Epithelial cell of proximal tubule (primary cell): ENCODE measurements around the gene ACAP3. TPM values are rescaled to one million over a fixed set of nuclear protein-coding genes. Genes with fewer than 3 reads are reported as not detected.

Source experiments
- DNase-seq: peaks from one replicate; pipeline ENCODE4 v3.0.0-alpha.2; 2011; ENCODE audit warnings: low read depth
- H3K4me3 ChIP-seq: 2 replicates; pipeline ENCODE4 v1.5.1; 2011; ENCODE audit warnings: low read depth, mild to moderate bottlenecking, low read length
- total RNA-seq: library from RNA; depleted of rRNA; stranded (reverse); fragments of >200 nt; gene quantifications from 2 replicates; pipeline ENCODE4 v1.2.3, GENCODE V29; 2015
- TF ChIP-seq, protein P1 (sequence below): conservative IDR thresholded peaks from 2 replicates; pipeline ENCODE4 v1.5.1; 2012; ENCODE audit warnings: low read depth, mild to moderate bottlenecking, low read length

Gene ACAP3
- total RNA-seq, 1 donor from 2014 or later = 29.1 TPM

DNA sequence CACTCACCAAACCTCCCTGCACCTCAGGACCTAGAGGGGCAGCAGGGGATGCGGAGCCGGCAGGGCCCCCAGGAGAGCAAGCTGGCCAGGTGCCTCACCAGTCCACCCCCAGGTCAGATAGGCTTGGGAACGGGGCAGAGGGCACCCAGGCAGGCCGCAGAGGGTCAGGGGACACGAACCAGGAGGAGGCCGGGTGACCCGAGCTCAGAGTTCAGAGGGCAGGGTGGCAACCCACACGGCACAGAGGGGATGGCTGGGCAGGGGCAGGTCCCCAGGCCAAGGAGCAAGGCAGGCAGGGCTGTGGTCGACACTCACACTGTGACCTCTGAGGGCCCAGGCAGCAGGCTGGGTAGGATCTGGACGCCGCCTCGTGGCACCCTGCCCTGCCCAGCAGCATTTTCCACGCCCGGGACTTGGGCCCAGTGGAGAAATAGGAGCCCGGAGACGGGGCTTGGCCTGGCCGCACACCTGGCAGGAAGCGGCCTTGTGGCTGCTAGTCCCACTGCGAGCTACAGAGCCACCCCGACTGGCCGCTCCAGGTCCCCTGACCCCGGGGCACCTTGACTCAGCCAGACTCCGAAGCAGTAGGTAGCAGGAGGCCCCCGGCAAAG lies 36.2 kb upstream of the ACAP3 start:
- TF ChIP-seq, protein P1, sequence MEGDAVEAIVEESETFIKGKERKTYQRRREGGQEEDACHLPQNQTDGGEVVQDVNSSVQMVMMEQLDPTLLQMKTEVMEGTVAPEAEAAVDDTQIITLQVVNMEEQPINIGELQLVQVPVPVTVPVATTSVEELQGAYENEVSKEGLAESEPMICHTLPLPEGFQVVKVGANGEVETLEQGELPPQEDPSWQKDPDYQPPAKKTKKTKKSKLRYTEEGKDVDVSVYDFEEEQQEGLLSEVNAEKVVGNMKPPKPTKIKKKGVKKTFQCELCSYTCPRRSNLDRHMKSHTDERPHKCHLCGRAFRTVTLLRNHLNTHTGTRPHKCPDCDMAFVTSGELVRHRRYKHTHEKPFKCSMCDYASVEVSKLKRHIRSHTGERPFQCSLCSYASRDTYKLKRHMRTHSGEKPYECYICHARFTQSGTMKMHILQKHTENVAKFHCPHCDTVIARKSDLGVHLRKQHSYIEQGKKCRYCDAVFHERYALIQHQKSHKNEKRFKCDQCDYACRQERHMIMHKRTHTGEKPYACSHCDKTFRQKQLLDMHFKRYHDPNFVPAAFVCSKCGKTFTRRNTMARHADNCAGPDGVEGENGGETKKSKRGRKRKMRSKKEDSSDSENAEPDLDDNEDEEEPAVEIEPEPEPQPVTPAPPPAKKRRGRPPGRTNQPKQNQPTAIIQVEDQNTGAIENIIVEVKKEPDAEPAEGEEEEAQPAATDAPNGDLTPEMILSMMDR = no peak
- H3K4me3 ChIP-seq = no peak overlapping the region
- no peak for DNase-seq

GRCh38 chr1:1342584-1343115 lies 34.9 kb upstream of the ACAP3 start:
- TF ChIP-seq, protein P1 = no peak
- DNase-seq = no peak
- H3K4me3 ChIP-seq = no peak overlapping the region

- DNase-seq = no peak
- TF ChIP-seq, protein P1 = no peak
These were observed 34.4 kb upstream of the ACAP3 start for GRCh38 chr1:1342061-1342562.

GRCh38 chr1:1341549-1342021 lies 33.9 kb upstream of the ACAP3 start:
- TF ChIP-seq, protein P1 = no peak
- DNase-seq = no peak

More at GRCh38 chr1:1342061-1342562, 34.4 kb upstream of the ACAP3 start:
- H3K4me3 ChIP-seq = no peak overlapping the region

GRCh38 chr1:1340791-1341548 lies 33.2 kb upstream of the ACAP3 start:
- TF ChIP-seq, protein P1 = no peak
- no peak for DNase-seq
- no peak overlapping the region for H3K4me3 ChIP-seq

More at GRCh38 chr1:1341549-1342021, 33.9 kb upstream of the ACAP3 start:
- H3K4me3 ChIP-seq = no peak overlapping the region

DNA sequence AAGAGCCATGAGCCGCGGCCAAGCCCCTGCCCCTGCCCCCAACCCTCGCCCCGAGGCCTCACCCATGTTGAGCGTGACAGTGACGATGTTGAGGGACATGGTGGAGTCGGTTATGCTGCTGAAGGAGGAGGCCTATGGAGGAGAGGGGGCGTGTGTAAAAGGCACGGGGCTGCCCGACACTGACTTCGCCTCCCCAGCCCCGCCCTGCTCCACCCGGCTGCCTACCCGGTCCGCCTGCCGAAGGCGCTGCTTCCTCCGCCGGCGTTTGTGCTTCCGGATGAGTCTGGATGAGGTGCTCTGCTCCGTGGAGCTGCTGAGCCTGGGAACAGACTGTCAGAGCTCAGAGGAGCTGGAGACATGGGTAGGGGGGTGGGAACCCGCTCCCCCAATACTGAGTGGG lies 32.5 kb upstream of the ACAP3 start:
- H3K4me3 ChIP-seq = no peak overlapping the region
- TF ChIP-seq, protein P1 = no peak
- DNase-seq = no peak
